Sigmoid colon (tissue), 7 donors: ENCODE measurements around the gene TRA2A. TPM values are rescaled to one million over a fixed set of nuclear protein-coding genes. Genes with fewer than 3 reads are reported as not detected.
A peak's percentile ranks its signal among the peaks of the same experiment; 100 is the strongest.
"Not testable (repeated sequence)": the region's sequence is repeated elsewhere in the genome, so short reads cannot be mapped to it uniquely, and the experiment has no call there.

Experiments used
- DNase-seq: peaks from one replicate; pipeline ENCODE4 v3.0.0-alpha.2; 2019
- H3K27ac ChIP-seq, 4 donors: fragments of 200-600 bp; sonication (generic); one replicate each; pipeline ENCODE4 v1.5.1; 2016 to 2019; ENCODE audit warnings: mild to moderate bottlenecking in 1 of 4
- H3K27me3 ChIP-seq, 3 donors: fragments of 200-600 bp; sonication (generic); one replicate each; pipeline ENCODE4 v1.5.1; 2019; ENCODE audit warnings: mild to moderate bottlenecking in 1 of 3
- H3K36me3 ChIP-seq, 4 donors: fragments of 200-600 bp; sonication (generic); one replicate each; pipeline ENCODE4 v1.5.1; 2016 to 2019
- H3K4me1 ChIP-seq, 4 donors: fragments of 200-600 bp; sonication (generic); one replicate each; pipeline ENCODE4 v1.5.1; 2017 to 2019
- H3K4me3 ChIP-seq, 4 donors: fragments of 200-600 bp; sonication (generic); one replicate each; pipeline ENCODE4 v1.5.1; 2017 to 2019; ENCODE audit warnings: mild to moderate bottlenecking in 2 of 4, moderate library complexity in 1 of 4
- H3K9me3 ChIP-seq, 4 donors: fragments of 200-600 bp in 3 of 4; sonication (generic) in 3 of 4; one replicate each; pipeline versions ENCODE4 v1.5.1 to v1.6.1; 2013 to 2019
- EP300 ChIP-seq, 4 donors: sonication (generic); formaldehyde crosslinking; IDR thresholded peaks; one replicate each; pipeline ENCODE4 v1.6.1; 2017; ENCODE audit warnings: antibody characterized with exemption in 4 of 4
- POLR2A ChIP-seq, 2 donors: fragments of 450-650 bp; IDR thresholded peaks; one replicate each; pipeline ENCODE4 v1.6.1; 2016; ENCODE audit warnings: antibody characterized with exemption in 2 of 2, mild to moderate bottlenecking in 2 of 2, moderate library complexity in 2 of 2
- POLR2AphosphoS5 ChIP-seq, 4 donors: sonication (generic); formaldehyde crosslinking; IDR thresholded peaks; one replicate each; pipeline ENCODE4 v1.6.1; 2017; ENCODE audit warnings: antibody characterized with exemption in 4 of 4
- WGBS, 2 donors: extraction: QIAGEN DNeasy Blood & Tissue Kit; methylation state at CpG; one replicate each; pipeline ENCODE4 v1.1.7; 2013; 5-methylcytosine and 5-hydroxymethylcytosine counted together
- intact Hi-C: fragments of 100-400 bp; cut with DNase I; formaldehyde crosslinking; loops from one replicate; pipeline ENCODE4 v1.15.1; 2023
- polyA plus RNA-seq, 3 donors: library from polyadenylated mRNA; stranded (reverse); fragments of 200-250 nt; gene quantifications; one replicate each; pipeline ENCODE4 v1.2.3, GENCODE V29; 2013
- total RNA-seq, 4 donors: library from RNA; depleted of rRNA; stranded (reverse); fragments of >200 nt; gene quantifications; one replicate each; pipeline ENCODE4 v1.1.0, GENCODE V29; 2016
- TF ChIP-seq, protein P1 (sequence below), 4 experiments: fragments of 450-650 bp in 3 of 4; fragments of 200-600 bp in 1 of 4; IDR thresholded peaks; one replicate each; pipeline ENCODE4 v1.5.1; 2016 to 2019; ENCODE audit warnings: antibody characterized with exemption in 4 of 4, mild to moderate bottlenecking in 3 of 4, moderate library complexity in 2 of 4
- donor health status: healthy with polysubstance abuse.
- donor health status: Bipolar disorder and iron deficiency.
- donor health status: healthy.

Gene TRA2A
- total and polyA plus RNA-seq, 7 donors = 34.2 to 84.5 (median 45.9) TPM

DNA sequence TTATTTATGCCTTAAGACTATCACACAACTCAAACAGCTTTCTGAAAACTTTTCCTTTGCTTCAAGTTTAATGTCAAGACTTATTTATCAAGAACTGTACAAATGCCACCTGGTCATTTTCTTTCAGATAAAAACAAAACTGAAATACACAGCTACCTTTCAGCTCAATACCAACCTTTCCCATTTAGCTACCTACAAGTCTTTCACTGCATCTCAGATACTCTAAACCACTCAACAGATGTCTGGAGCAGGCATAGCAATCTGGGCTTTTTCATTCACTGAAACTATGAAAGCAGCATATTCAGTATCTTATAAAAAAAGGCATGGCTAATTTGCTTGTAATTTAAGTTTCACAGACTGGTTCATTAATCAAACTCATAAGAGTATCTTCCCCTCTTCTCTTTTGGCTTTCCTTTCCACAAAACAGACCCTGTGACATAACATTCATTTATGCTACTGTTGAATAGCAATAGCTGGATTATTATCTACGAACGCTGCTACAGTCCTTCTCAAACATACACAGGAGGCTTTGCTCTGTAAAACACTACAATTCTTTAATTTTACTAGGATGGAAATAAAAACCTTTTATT lies 8.2 kb downstream of the TRA2A start:
- intact Hi-C loops = no loop called here
- H3K9me3 ChIP-seq = no peaks in the 10 kb centered on the region

DNA sequence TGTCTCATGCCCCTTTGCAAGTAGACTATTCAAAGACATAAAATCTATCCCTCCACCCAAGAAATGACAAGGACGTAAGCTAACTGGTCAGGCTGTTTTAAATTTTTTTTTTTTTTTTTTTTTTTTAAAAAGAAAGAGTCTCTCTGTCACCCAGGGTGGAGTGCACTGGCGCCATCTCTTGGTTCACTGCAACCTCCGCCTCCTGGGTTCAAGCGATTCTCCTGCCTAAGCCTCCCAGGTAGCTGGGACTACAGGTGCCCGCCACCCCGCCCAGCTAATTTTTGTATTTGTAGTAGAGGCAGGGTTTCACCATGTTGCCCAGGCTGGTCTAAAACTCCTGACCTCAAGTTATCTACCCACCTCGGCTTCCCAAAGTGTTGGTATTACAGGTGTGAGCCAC lies 11.2 kb downstream of the TRA2A start:
- Histone ChIP-seq H3K27me3 (no peaks in the 10 kb centered on the region), H3K27ac (no peak overlapping the region), H3K4me3 (no peak overlapping the region), H3K4me1 (peaks cover 0 to 34% (median 20%) of the 10 kb centered on the region in 4 donors), H3K9me3 (no peaks in the 10 kb centered on the region), H3K36me3 (peaks cover 6 to 63% (median 44%) of the 10 kb centered on the region in 4 donors)
- intact Hi-C loops = no loop called here
- TF ChIP-seq POLR2AphosphoS5 (IDR thresholded peaks at IDR 0.05) = no peak
- TF ChIP-seq, protein P1, sequence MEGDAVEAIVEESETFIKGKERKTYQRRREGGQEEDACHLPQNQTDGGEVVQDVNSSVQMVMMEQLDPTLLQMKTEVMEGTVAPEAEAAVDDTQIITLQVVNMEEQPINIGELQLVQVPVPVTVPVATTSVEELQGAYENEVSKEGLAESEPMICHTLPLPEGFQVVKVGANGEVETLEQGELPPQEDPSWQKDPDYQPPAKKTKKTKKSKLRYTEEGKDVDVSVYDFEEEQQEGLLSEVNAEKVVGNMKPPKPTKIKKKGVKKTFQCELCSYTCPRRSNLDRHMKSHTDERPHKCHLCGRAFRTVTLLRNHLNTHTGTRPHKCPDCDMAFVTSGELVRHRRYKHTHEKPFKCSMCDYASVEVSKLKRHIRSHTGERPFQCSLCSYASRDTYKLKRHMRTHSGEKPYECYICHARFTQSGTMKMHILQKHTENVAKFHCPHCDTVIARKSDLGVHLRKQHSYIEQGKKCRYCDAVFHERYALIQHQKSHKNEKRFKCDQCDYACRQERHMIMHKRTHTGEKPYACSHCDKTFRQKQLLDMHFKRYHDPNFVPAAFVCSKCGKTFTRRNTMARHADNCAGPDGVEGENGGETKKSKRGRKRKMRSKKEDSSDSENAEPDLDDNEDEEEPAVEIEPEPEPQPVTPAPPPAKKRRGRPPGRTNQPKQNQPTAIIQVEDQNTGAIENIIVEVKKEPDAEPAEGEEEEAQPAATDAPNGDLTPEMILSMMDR (IDR thresholded peaks at IDR 0.05) = no peak
- DNase-seq = no peak
- 95 to 97% methylated on average over 7 of the region's 7 CpGs for WGBS, 2 donors

More for the DNA sequence above, 8.2 kb downstream of the TRA2A start:
- Histone ChIP-seq H3K4me3 (no peak overlapping the region), H3K4me1 (peaks cover 0 to 60% (median 40%) of the 10 kb centered on the region in 4 donors), H3K27ac (no peak overlapping the region), H3K36me3 (peaks cover 0 to 33% (median 22%) of the 10 kb centered on the region in 4 donors), H3K27me3 (no peaks in the 10 kb centered on the region)
- 59 to 64% methylated on average over 2 of the region's 2 CpGs for WGBS, 2 donors
- no peak for TF ChIP-seq POLR2AphosphoS5 (IDR thresholded peaks at IDR 0.05)
- TF ChIP-seq POLR2A (IDR thresholded peaks at IDR 0.05) = no peak
- TF ChIP-seq, protein P1 (IDR thresholded peaks at IDR 0.05) = no peak
- no peak for TF ChIP-seq EP300 (IDR thresholded peaks at IDR 0.05)
- DNase-seq = no peak

DNA sequence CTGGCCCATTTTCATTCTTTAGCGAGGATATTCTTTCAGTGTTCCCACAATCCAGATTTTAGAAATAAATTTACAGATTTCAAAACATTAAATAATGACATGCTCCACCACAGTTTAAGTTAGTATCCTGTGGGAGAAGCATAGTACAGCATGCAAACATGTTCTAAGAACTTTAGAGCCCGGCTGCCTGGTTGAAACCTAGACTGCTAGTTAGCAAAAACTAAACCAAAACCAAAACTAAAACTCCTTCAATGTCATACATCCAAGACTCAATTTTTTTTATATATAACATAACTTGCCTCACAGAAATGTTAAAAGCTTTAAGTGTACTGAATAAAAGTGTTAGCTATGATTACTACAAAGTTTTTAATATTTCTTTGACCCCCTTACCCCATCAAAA lies 17.0 kb downstream of the TRA2A start:
- TF ChIP-seq, protein P1 (IDR thresholded peaks at IDR 0.05) = no peak
- TF ChIP-seq POLR2AphosphoS5 (IDR thresholded peaks at IDR 0.05) (no peak), POLR2A (IDR thresholded peaks at IDR 0.05) (no peak), EP300 (IDR thresholded peaks at IDR 0.05) (no peak)
- no peaks in the 10 kb centered on the region for H3K9me3 ChIP-seq
- intact Hi-C loops = no loop called here
- H3K36me3 ChIP-seq = peaks cover 19 to 98% (median 62%) of the 10 kb centered on the region in 4 donors
- WGBS, 2 donors = 84 to 93% methylated on average over 2 of the region's 2 CpGs
- no peak for DNase-seq
- no peaks in the 10 kb centered on the region for H3K27me3 ChIP-seq
- H3K27ac ChIP-seq = no peak overlapping the region
- no peaks in the 10 kb centered on the region for H3K4me1 ChIP-seq
- no peak overlapping the region for H3K4me3 ChIP-seq

DNA sequence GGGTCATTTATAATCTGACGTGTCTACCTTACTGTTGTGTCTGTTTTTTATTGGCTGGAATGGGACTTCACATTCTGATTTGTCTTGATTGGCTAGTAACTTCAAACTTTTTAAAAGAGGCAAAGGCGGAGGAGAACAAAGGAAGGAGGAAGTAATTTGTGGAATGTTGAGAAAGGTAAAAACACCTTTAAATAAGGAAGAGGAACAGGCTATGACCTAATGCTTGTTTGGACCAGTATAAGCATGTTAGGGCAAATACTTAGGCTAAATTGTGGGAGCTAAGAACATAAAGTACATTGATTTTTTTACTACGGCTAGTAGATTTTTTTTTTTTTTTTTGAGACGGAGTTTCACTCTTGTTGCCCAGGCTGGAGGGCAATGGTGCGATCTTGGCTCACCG lies 18.0 kb downstream of the TRA2A start:
- H3K4me1 ChIP-seq, H3K27me3 ChIP-seq, H3K9me3 ChIP-seq, intact Hi-C loops, H3K4me3 ChIP-seq, DNase-seq, H3K27ac ChIP-seq: not testable (repeated sequence)
- peaks cover 24 to 98% (median 55%) of the 10 kb centered on the region in 4 donors for H3K36me3 ChIP-seq
- 74 to 85% methylated on average over 6 of the region's 6 CpGs for WGBS, 2 donors

DNA sequence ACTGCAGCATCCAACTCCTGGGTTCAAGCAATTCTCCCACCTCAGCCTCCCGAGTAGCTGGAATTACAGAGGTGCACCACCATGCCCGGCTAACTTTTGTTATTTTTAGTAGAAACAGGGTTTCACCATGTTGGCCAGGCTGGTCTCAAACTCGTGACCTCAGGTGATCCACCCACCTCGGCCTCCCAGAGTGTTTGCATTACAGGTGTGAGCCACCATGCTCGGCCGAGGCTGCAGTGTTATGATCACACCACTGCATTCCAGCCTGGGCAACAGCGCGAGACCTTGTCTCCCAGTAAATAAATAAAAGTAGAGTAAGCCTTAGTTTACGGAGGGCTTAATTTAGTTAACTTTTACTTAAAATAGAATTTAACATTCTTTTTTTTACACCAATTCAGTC lies 37.8 kb downstream of the TRA2A start:
- no peak overlapping the region for H3K4me3 ChIP-seq
- intact Hi-C loops = no loop called here
- peaks cover 0 to 4% (median 0%) of the 10 kb centered on the region in 4 donors for H3K4me1 ChIP-seq
- DNase-seq = peak; percentile 49
- H3K36me3 ChIP-seq = no peaks in the 10 kb centered on the region
- no peaks in the 10 kb centered on the region for H3K9me3 ChIP-seq
- TF ChIP-seq, protein P1 (IDR thresholded peaks at IDR 0.05) = no peak
- TF ChIP-seq EP300 (IDR thresholded peaks at IDR 0.05) = no peak
- no peak for TF ChIP-seq POLR2A (IDR thresholded peaks at IDR 0.05)
- TF ChIP-seq POLR2AphosphoS5 (IDR thresholded peaks at IDR 0.05) = no peak
- 84 to 91% methylated on average over 9 of the region's 9 CpGs for WGBS, 2 donors
- no peak overlapping the region for H3K27ac ChIP-seq
- H3K27me3 ChIP-seq = no peaks in the 10 kb centered on the region
